Adrenal gland (tissue), 5 donors: Measurements from ENCODE around the gene IMPA2.

Source experiments
- CTCF ChIP-seq, 6 experiments: fragments of 450-650 bp in 4 of 6; fragments of 200-600 bp in 2 of 6; sonication (generic) in 1 of 6; IDR thresholded peaks; 1 replicate in 5 of 6; 2 replicates in 1 of 6; pipeline versions ENCODE4 v1.5.1 to v1.8.0; 2016 to 2021; ENCODE audit warnings: antibody characterized with exemption in 6 of 6, mild to moderate bottlenecking in 2 of 6, moderate library complexity in 1 of 6
- POLR2A ChIP-seq, 2 donors: fragments of 450-650 bp; IDR thresholded peaks; one replicate each; pipeline ENCODE4 v1.6.1; 2017; ENCODE audit warnings: antibody characterized with exemption in 2 of 2, mild to moderate bottlenecking in 2 of 2, moderate library complexity in 1 of 2
- donor health status: DM: no; HTN: no; CAD: no.

- no peak for TF ChIP-seq CTCF (IDR thresholded peaks at IDR 0.05)
- TF ChIP-seq POLR2A (IDR thresholded peaks at IDR 0.05), result no peak
Observed at GRCh38 chr18:11944786-11945185, 36.5 kb upstream of the IMPA2 start.
